GM19099 (cell line): Measurements from ENCODE around the gene TNFAIP8L2.
A peak's percentile ranks its signal among the peaks of the same experiment; 100 is the strongest.

Experiments used
- POLR2A ChIP-seq: IDR thresholded peaks from 3 replicates; pipeline ENCODE4 v1.6.1; 2011; ENCODE audit warnings: low read depth; ENCODE audit not compliant: insufficient read length; ENCODE audit errors: extremely low read depth

TNFAIP8L2 gene

GRCh38 chr1:151156515-151156819 is at the start of gene TNFAIP8L2:
TNFAIP8L2 (plus strand) TSS chr1:151156649; CDS start chr1:151158698, 2,049 bp downstream.
- no peak for TF ChIP-seq POLR2A

GRCh38 chr1:151106894-151107293 is 49.6 kb upstream of the TNFAIP8L2 start:
- TF ChIP-seq POLR2A: no peak

GRCh38 chr1:151108331-151108730 is 48.1 kb upstream of the TNFAIP8L2 start:
- no peak for TF ChIP-seq POLR2A

GRCh38 chr1:151113877-151114276 is 42.6 kb upstream of the TNFAIP8L2 start:
- TF ChIP-seq POLR2A: no peak

- no peak for TF ChIP-seq POLR2A
Measured at GRCh38 chr1:151124763-151125403, 31.6 kb upstream of the TNFAIP8L2 start.

- TF ChIP-seq POLR2A: no peak
Measured at GRCh38 chr1:151128800-151129199, 27.6 kb upstream of the TNFAIP8L2 start.

GRCh38 chr1:151130987-151131586 is 25.4 kb upstream of the TNFAIP8L2 start:
- TF ChIP-seq POLR2A: peak; percentile 59

- TF ChIP-seq POLR2A: no peak
Measured at GRCh38 chr1:151131701-151132334, 24.6 kb upstream of the TNFAIP8L2 start.

- TF ChIP-seq POLR2A: no peak
Measured at GRCh38 chr1:151132335-151133017, 24.0 kb upstream of the TNFAIP8L2 start.

- no peak for TF ChIP-seq POLR2A
Measured at GRCh38 chr1:151133018-151133806, 23.2 kb upstream of the TNFAIP8L2 start.

- no peak for TF ChIP-seq POLR2A
Measured at GRCh38 chr1:151134396-151134795, 22.1 kb upstream of the TNFAIP8L2 start.

GRCh38 chr1:151134991-151135390 is 21.5 kb upstream of the TNFAIP8L2 start:
- TF ChIP-seq POLR2A: no peak

GRCh38 chr1:151135433-151136385 is 20.7 kb upstream of the TNFAIP8L2 start:
- TF ChIP-seq POLR2A: no peak

- TF ChIP-seq POLR2A: no peak
Measured at GRCh38 chr1:151137789-151138188, 18.7 kb upstream of the TNFAIP8L2 start.
